ENCODE measurements around the gene DOCK10. TPM values are rescaled to one million over a fixed set of nuclear protein-coding genes. Genes with fewer than 3 reads are reported as not detected.

Gene DOCK10
- total and polyA plus RNA-seq, 2 donors (not counting 3 experiments of a cell fraction or from before 2014, with no cell fraction given) = 5.8 to 23.0 TPM

GRCh38 chr2:224915136-224915535 is 127.1 kb downstream of the DOCK10 start:
- Histone ChIP-seq H3K9ac (replicated peaks; ENCODE audit: extremely low read depth, insufficient read depth, low read length) (no peak overlapping the region), H3K27me3 (ENCODE audit: control insufficient read depth in 2 of 2, insufficient read depth in 2 of 2, low read length in 2 of 2) (no peaks in the 10 kb centered on the region), H3K27ac (ENCODE audit: insufficient read depth, low read depth, low read length) (peak overlapping the region; percentile 15), H3K4me3 (replicated peaks in 1 of 3; ENCODE audit: insufficient read depth in 1 of 3, low read depth in 1 of 3, low read length in 3 of 3) (no peak overlapping the region), H3K36me3 (ENCODE audit: control insufficient read depth in 2 of 2, extremely low read depth in 1 of 2, insufficient read depth in 2 of 2, low read length in 2 of 2) (no peaks in the 10 kb centered on the region), H2AFZ (ENCODE audit: low read depth, low read length) (no peak overlapping the region), H3K4me1 (ENCODE audit: control insufficient read depth, extremely low read depth, insufficient read depth, low read length) (peaks cover 16% of the 10 kb centered on the region), H3K4me2 (ENCODE audit: insufficient read depth, low read length) (no peak overlapping the region), H4K20me1 (replicated peaks; ENCODE audit: control insufficient read depth, extremely low read depth, insufficient read depth, low read length) (no peaks in the 10 kb centered on the region), H3K9me1 (replicated peaks; ENCODE audit: control insufficient read depth, extremely low read depth, insufficient read depth, low read length) (no peaks in the 10 kb centered on the region), H3K9me3 (replicated peaks; ENCODE audit: control insufficient read depth, insufficient read depth, low read length) (no peaks in the 10 kb centered on the region), H3K79me2 (ENCODE audit: control insufficient read depth, insufficient read depth, low read length) (peaks cover 17% of the 10 kb centered on the region)
- CTCF ChIA-PET = interaction anchor here (0.9 to 1.0 kb wide), 2 partner anchors 14 to 66 kb away, joined by 3 read pairs; no protein-coding TSS in a partner anchor
- DNase-seq (ENCODE audit: low read depth, low spot score) (no peak), FAIRE-seq (no peak)
- POLR2A ChIA-PET = no interaction called here
- TF ChIP-seq MYC (IDR thresholded peaks at IDR 0.05; ENCODE audit: low read depth, low read length) = no peak
- no peak for TF ChIP-seq JUN (IDR thresholded peaks at IDR 0.05; ENCODE audit: borderline replicate concordance, insufficient read depth, insufficient read length, low read depth)
- BruUV-seq (replicated peaks) = no TSS peak
- dilution Hi-C loops (cut with MboI; ENCODE audit: extremely low pct_ligation_motif_present, low sequenced_read_pairs) = no loop called here
- intact Hi-C loops (cut with micrococcal nuclease) = no loop called here

GRCh38 chr2:224910574-224910925 is 131.7 kb downstream of the DOCK10 start:
- intact Hi-C loops (cut with micrococcal nuclease) = no loop called here
- H3K27ac ChIP-seq (ENCODE audit: insufficient read depth, low read depth, low read length) = no peak overlapping the region
- POLR2A ChIA-PET = no interaction called here

More at GRCh38 chr2:224910574-224910925, 131.7 kb downstream of the DOCK10 start:
- no TSS peak for BruUV-seq (replicated peaks)
- no peak for FAIRE-seq
- Histone ChIP-seq H3K9me1 (replicated peaks; ENCODE audit: control insufficient read depth, extremely low read depth, insufficient read depth, low read length) (no peaks in the 10 kb centered on the region), H3K4me2 (ENCODE audit: insufficient read depth, low read length) (no peak overlapping the region), H3K9me3 (replicated peaks; ENCODE audit: control insufficient read depth, insufficient read depth, low read length) (no peaks in the 10 kb centered on the region), H3K36me3 (ENCODE audit: control insufficient read depth in 2 of 2, extremely low read depth in 1 of 2, insufficient read depth in 2 of 2, low read length in 2 of 2) (no peaks in the 10 kb centered on the region), H3K27me3 (ENCODE audit: control insufficient read depth in 2 of 2, insufficient read depth in 2 of 2, low read length in 2 of 2) (no peaks in the 10 kb centered on the region), H4K20me1 (replicated peaks; ENCODE audit: control insufficient read depth, extremely low read depth, insufficient read depth, low read length) (no peaks in the 10 kb centered on the region), H3K79me2 (ENCODE audit: control insufficient read depth, insufficient read depth, low read length) (peaks cover 20% of the 10 kb centered on the region), H3K4me1 (ENCODE audit: control insufficient read depth, extremely low read depth, insufficient read depth, low read length) (peaks cover 19% of the 10 kb centered on the region), H3K4me3 (replicated peaks in 1 of 3; ENCODE audit: insufficient read depth in 1 of 3, low read depth in 1 of 3, low read length in 3 of 3) (no peak overlapping the region), H3K9ac (replicated peaks; ENCODE audit: extremely low read depth, insufficient read depth, low read length) (no peak overlapping the region), H2AFZ (ENCODE audit: low read depth, low read length) (no peak overlapping the region)
- TF ChIP-seq CTCF (IDR thresholded peaks at IDR 0.05; ENCODE audit: extremely low read depth in 1 of 2, insufficient read depth in 1 of 2, low read depth in 1 of 2, low read length in 2 of 2) (no peak), POLR2A (IDR thresholded peaks at IDR 0.05; ENCODE audit: low read depth, low read length) (no peak), MYC (IDR thresholded peaks at IDR 0.05; ENCODE audit: low read depth, low read length) (no peak), JUN (IDR thresholded peaks at IDR 0.05; ENCODE audit: borderline replicate concordance, insufficient read depth, insufficient read length, low read depth) (peak; percentile 6), GATA2 (IDR thresholded peaks at IDR 0.05; ENCODE audit: insufficient read depth, insufficient read length, low read depth, low read length) (peak; percentile 84), FOS (IDR thresholded peaks at IDR 0.05; ENCODE audit: borderline replicate concordance, insufficient read depth, low read length) (no peak), POLR2AphosphoS5 (IDR thresholded peaks at IDR 0.05; ENCODE audit: insufficient read depth, low read depth, low read length) (no peak), EZH2 (IDR thresholded peaks at IDR 0.05; ENCODE audit: borderline replicate concordance, low read depth, low read length, severe bottlenecking) (no peak)
- TF ChIP-seq, protein P1, sequence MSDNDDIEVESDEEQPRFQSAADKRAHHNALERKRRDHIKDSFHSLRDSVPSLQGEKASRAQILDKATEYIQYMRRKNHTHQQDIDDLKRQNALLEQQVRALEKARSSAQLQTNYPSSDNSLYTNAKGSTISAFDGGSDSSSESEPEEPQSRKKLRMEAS (IDR thresholded peaks at IDR 0.05; ENCODE audit: insufficient read depth, insufficient read length) = no peak
- CTCF ChIA-PET = interaction anchor here (0.9 to 2.2 kb wide), 9 partner anchors 10 to 72 kb away, joined by 3 to 11 read pairs (median 4); no protein-coding TSS in a partner anchor
- peak; percentile 82 for DNase-seq (ENCODE audit: low read depth, low spot score)
- dilution Hi-C loops (cut with MboI; ENCODE audit: extremely low pct_ligation_motif_present, low sequenced_read_pairs) = no loop called here
